HS-5 (cell line): ENCODE results near the gene DNAJC25.
A peak's percentile ranks its signal among the peaks of the same experiment; 100 is the strongest.

Source experiments
- DNase-seq: peaks from one replicate; pipeline ENCODE4 v3.0.0-alpha.2; 2012; ENCODE audit warnings: low read depth

DNAJC25 gene

DNA sequence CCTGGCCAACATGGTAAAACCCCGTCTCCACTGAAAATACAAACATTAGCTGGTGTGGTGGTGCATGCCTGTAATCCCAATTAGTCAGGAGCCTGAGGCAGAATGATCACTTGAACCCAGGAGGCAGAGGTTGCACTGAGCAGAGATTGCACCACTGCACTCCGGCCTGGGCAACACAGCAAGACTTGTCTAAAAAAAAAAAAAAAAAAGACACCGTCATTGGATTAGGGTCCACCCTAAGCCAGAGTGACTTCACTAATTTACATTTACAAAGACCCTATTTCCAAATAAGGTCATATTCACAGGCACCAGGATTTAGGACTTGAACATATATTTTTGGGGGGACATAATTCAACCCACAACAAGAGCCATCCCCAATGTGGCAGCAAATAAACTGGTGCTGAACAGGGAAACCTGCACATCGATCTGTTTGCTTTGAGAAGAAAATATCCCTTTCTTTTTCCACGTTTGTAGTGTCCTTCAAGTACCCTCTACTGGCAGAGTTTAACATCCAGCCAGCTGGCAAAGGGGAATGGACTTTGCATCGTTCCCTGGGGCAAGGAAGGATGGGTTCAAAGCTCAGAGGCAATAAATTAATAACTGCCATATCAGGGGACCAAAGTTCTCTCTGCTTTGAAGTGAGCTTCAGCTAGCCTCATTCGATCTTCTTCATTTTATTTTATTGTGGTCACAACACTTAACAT lies 3.7 kb upstream of the DNAJC25 start:
- DNase-seq: no peak

- DNase-seq: no peak
These were observed 2.7 kb upstream of the DNAJC25 start for GRCh38 chr9:111628411-111628810.

DNA sequence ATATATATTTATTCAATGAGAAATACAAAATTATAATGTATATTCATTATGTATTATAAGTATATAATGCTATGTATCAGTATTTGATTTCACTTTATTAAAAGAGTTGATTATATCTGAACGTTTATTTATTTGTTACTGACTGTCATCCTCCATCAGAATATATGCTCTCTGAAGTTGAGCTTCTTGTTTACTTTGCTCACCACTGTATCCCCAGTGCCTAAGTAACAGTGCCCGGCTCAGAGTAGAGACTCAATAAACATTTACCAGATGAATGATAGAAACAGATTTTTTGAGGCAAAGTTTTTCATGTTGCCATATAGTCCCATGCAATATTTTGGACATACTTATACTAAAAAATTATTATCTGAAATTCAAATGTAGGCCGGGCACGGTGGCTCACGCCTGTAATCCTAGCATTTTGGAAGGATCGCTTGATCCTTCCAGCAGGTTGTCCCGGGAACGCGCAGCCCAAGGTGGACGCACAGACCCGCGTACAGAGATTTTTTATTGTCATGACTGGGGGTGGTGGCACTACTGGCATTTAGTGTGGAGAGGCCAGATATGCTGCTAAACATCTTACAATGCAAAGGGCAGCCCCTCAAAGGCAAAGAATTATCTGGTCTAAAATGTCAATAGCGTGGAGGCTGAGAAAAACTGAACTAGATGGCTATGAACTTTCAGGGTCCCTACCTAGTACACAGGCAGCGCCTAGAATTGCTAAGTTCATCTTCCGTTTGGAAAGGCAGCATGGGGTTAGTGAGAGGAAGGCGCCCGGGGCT lies 761 bp upstream of the DNAJC25 start:
- DNase-seq: no peak

- no peak for DNase-seq
These were observed 245 bp upstream of the DNAJC25 start for GRCh38 chr9:111630964-111631213.

DNA sequence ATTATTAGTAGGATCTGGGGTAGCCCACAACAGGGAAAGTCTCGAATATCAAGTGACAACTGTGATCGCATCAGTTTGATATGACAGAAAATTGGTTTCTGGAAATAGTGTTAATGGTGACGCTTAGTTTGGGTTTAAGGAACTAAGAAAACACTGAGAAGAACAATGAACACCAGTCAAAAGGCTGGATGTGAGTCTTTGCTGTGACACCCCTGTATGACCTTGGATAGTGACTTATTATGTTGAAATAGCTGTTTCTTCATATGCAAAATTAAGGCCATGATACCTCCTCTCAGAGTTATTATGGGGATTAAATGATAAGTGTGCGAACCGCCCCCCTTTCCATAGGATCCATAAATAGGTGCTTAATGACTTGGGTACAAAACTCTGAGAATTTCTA lies 926 bp downstream of the DNAJC25 start:
- DNase-seq: no peak

GRCh38 chr9:111632695-111633388 lies 1.7 kb downstream of the DNAJC25 start:
- no peak for DNase-seq

DNA sequence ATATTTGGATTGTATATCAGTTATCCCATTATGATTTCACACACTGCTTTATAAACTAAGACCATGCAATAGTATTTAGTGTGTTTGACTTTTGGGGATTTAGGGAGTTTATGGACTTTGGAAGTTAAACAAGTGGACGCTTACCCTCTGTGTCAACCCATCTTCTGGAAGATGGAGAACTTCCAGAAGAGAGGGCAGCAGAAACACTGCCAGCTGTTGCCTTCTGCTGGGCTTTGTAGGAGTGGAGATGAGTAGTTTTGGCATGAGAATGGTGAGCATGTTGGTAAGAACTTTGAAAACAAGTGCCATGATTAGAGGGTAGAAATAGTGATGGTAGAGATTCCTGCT lies 2.2 kb downstream of the DNAJC25 start:
- DNase-seq: no peak

DNA sequence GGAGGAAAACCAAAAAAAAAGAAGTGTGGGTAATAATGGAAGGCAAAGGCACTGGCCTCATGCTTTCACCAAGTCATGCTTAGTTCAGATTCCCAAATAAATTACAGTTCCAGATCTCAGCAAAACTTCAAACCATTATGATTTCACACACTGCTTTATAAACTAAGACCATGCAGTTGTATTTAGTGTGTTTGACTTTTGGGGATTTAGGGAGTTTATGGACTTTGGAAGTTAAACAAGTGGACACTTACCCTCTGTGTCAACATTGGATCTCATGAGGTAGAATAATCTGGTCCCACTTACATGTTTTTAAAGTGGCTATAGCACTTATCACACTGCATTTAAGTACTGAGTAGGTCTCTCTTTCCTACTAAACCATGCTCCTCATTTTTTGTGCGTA lies 3.7 kb downstream of the DNAJC25 start:
- no peak for DNase-seq

DNA sequence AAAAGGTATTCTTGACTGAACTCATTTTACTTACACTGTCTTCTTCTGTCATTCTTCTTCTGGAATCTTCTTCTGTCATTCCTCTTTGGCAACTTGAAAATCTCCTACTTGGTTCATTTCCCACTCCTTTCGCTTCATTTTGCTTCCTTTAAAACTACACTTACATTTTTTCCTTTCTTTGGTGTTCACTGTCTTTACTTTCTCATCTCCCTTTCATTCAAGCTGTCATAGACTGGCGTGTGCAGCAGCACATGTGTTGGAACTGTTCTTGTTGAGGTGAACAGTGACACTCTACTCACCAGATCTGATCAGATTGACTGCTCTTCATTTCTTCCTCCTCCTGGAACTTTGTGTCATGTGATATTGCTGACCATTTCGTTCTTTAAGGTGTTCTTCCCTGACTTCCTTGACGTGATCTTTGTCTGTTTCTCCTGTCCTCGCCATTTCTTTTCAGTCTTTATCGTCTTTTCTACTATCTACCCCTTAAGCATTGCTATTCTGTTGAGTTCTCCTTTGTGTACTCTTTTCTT lies 6.4 kb downstream of the DNAJC25 start:
- DNase-seq: no peak

DNA sequence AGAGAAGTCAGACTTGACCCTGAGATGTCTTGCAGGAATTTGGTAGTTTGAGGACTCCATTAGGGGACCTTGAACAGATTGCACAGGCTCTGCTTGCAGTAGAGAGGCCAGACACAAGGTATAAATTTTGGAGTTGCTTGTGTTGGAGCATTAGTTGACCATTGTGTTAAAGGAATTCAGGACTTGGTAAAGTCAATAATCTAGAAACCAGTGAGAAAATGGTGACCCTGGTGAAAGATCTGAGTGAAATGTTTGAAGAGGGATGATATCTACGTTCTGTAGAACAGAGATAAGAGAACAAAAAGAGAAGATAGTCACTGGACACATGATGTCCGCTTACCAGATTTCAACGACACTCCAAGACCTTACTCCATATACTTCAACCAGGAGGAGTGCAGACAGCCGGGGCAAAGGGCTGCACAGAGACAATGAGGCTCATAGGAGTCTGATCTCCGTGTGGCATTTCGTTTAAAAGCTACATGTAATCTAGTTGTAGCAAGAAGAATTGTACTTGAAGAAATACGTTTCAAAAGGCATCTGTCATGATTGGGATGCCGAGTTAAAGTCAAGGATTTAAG lies 13.2 kb downstream of the DNAJC25 start:
- DNase-seq: no peak

DNA sequence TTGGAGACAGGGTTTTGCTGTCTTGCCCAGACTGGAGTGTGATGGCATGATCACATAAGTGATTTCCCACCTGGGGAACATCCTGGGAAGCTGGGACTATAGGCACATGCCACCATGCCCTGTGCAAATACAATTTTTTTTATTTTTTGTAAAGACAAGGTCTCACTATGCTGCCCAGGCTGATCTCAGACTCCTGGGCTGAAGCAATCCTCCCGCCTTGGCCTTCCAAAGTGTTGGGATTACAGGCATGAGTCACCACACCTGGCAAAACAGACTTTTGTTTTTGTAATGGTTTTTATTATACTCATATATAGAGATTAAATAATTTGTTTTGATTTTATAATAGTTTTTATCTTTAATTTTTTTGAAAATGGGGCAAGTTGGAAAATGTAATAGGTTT lies 14.7 kb downstream of the DNAJC25 start:
- no peak for DNase-seq

DNA sequence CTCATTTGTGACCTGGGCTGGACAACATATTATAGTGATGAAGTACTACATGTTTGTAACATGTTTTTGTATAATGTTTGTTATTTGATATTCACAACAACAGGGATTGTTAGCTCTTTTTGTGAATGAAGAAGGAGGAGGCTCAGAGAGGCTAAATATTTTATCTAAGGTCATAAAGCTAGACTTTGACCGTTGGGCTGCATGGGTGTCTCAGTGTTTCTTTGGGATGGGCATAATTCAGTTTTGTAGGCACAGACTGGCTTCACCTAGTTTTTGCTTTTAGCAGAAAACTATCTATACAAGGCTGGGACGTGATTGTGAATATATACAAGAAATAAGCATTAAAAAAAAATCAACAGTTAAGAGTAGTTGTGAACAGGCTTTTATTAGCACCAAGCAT lies 15.3 kb downstream of the DNAJC25 start:
- DNase-seq: no peak

GRCh38 chr9:111648066-111648465 lies 16.9 kb downstream of the DNAJC25 start:
- DNase-seq: no peak

- no peak for DNase-seq
These were observed 17.9 kb downstream of the DNAJC25 start for GRCh38 chr9:111649016-111649415.

GRCh38 chr9:111657051-111657450 lies 25.9 kb downstream of the DNAJC25 start:
- DNase-seq: no peak

- no peak for DNase-seq
These were observed 27.8 kb downstream of the DNAJC25 start for GRCh38 chr9:111658943-111659342.

DNA sequence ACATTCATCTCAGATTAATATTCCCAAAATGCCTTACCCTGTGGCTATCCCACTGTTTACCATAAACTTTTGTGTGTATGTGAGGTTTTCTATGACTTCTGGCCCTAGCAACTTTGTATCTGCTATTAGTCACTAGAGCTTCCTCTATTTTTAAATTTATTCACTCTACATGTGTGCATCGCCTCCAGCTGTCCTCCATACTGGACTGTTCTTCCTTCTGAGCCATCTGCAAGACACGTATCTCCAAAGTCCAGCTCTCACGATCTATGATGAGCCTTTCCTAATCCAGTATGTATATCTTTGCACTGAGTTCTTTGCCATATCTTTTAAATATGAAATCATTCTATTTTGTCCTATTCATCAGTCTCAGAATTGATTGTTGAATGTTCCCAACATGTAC lies 28.6 kb downstream of the DNAJC25 start:
- DNase-seq: no peak

DNA sequence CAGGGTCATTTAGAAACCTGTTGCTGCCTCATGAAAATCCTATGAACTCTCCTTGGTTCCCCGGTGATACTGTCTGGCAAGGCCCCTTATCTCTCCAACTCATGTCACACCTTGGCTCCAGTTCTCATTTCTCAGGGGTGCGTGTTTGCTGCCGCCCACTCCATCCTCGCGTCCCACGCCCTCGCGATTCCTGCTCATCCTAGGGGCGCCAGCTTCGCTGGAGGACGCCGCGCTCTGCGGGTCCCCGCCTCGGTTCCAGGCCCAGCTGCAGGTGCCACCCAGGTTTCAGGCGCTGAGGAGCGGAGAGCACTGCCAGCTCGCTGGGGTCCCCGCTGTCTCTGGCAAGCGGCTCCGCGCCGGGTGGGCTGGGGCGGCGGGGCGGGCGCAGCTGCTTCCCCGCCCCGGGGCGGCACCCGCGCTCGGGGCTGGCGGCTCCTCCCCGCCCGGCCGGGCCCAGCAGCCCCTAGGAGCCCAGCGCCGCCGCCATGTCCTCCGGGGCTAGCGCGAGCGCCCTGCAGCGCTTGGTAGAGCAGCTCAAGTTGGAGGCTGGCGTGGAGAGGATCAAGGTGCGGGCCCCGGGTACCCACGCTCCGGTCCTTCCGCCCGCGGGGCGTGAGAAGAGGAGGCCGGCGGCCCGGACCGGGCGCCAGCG lies 30.1 kb downstream of the DNAJC25 start, which contains the start of gene GNG10:
TSS of gene GNG10 (plus strand) at position 456 of the 652 bp plus-strand sequence. CDS start at position 486, 30 bp downstream.
- peak; percentile 5 for DNase-seq

DNA sequence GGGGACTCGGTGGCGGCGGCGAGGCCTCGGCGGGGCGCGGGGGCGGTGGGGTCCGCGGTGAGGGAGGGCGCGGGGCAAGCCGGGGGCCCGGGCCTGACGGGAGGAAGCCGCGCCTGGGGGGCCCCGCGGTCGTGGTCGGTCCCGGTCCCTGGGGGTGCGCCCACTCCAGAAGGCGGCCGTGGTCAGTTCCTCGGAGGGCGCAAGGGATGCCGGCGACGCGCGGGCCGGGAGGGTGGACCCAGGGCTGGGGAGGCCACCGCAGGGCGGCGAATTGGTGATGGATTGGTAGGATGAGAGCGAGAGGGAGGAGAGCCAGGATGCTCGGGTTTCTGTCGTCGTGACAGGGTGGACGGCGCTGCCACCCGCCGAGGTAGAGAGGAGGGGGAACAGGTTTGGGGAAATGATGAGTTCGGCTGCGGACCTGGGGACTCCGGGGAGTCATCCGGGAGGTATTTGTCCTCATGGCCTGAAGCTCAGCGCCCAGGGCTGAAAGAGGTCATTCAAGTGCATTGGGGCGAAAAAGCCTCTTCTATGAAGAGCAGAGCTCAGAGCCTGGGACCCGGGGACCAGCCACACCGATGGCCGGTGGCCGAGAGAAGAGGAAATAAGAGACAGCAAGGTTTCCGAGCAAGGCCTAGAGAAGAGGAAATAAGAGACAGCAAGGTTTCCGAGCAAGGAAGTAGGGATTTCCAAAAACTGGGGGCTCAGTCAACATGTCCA lies 30.8 kb downstream of the DNAJC25 start:
- peak; percentile 11 for DNase-seq

- DNase-seq: no peak
These were observed 31.6 kb downstream of the DNAJC25 start for GRCh38 chr9:111662576-111663300.

- no peak for DNase-seq
These were observed 32.2 kb downstream of the DNAJC25 start for GRCh38 chr9:111663301-111663823.
